Activated CD8-positive, alpha-beta memory T cell treated with anti-CD3 and anti-CD28 coated beads, Interleukin-2, amount 10 ng/mL, durations not matched to agents 7 days and 5 days (primary cell): Measurements from ENCODE around the gene TTBK2. TPM values are rescaled to one million over a fixed set of nuclear protein-coding genes. Genes with fewer than 3 reads are reported as not detected.
A peak's percentile ranks its signal among the peaks of the same experiment; 100 is the strongest.

ENCODE experiments used
- ATAC-seq: fragments of 150-1000 bp; cut with Tn5 transposase; one replicate; pipeline ENCODE4 v1.10.0; 2021; ENCODE audit warnings: moderate library complexity
- CTCF ChIA-PET: fragments of 350-600 bp; sonication (Branson Sonifier 250); formaldehyde crosslinking; loops from one replicate; lab custom pipeline; 2021; ENCODE audit warnings: antibody characterized with exemption; lab: Charles Lee
- DNase-seq: peaks from one replicate; pipeline ENCODE4 v3.0.0-alpha.2; 2020
- H3K27ac Mint-ChIP-seq: one replicate; pipeline ENCODE4 v1.8.0; 2021; ENCODE audit warnings: mild to moderate bottlenecking, mixed read lengths
- H3K27me3 Mint-ChIP-seq: one replicate; pipeline ENCODE4 v1.8.0; 2021; ENCODE audit warnings: mixed read lengths
- H3K36me3 Mint-ChIP-seq: one replicate; pipeline ENCODE4 v1.8.0; 2021; ENCODE audit warnings: mild to moderate bottlenecking, mixed read lengths
- H3K4me1 Mint-ChIP-seq: one replicate; pipeline ENCODE4 v1.8.0; 2021; ENCODE audit warnings: mixed read lengths
- H3K4me3 Mint-ChIP-seq: one replicate; pipeline ENCODE4 v1.8.0; 2021; ENCODE audit warnings: mild to moderate bottlenecking, moderate library complexity, mixed read lengths
- H3K9me3 Mint-ChIP-seq: one replicate; pipeline ENCODE4 v1.8.0; 2022; ENCODE audit warnings: low read depth, mixed read lengths
- total RNA-seq, 2 experiments: library from RNA; stranded (reverse); gene quantifications; one replicate each; pipeline ENCODE4 v1.2.3, GENCODE V29; 2021

TTBK2 gene
- total RNA-seq, 2 experiments from 2014 or later, result 12.9 to 20.0 TPM

- H3K27me3 Mint-ChIP-seq, result no peaks in the 10 kb centered on the region
- H3K36me3 Mint-ChIP-seq, result peaks cover 20% of the 10 kb centered on the region
- H3K27ac Mint-ChIP-seq, result no peak overlapping the region
- ATAC-seq (no peak), DNase-seq (no peak)
- no peak overlapping the region for H3K4me3 Mint-ChIP-seq
- H3K9me3 Mint-ChIP-seq, result no peaks in the 10 kb centered on the region
- CTCF ChIA-PET, result interaction anchor here (0.7 kb wide), 1 partner anchor 113 kb away, joined by 4 read pairs; no protein-coding TSS in a partner anchor
- no peaks in the 10 kb centered on the region for H3K4me1 Mint-ChIP-seq
These were observed 199.6 kb downstream of the TTBK2 start for GRCh38 chr15:42721016-42721415.

GRCh38 chr15:42720071-42720470 is 200.5 kb downstream of the TTBK2 start:
- H3K4me1 Mint-ChIP-seq, result no peaks in the 10 kb centered on the region
- DNase-seq, result no peak
- H3K36me3 Mint-ChIP-seq, result peaks cover 15% of the 10 kb centered on the region
- no peaks in the 10 kb centered on the region for H3K9me3 Mint-ChIP-seq
- no peak for ATAC-seq
- no peak overlapping the region for H3K4me3 Mint-ChIP-seq
- no peak overlapping the region for H3K27ac Mint-ChIP-seq
- no peaks in the 10 kb centered on the region for H3K27me3 Mint-ChIP-seq
- CTCF ChIA-PET, result interaction anchor here (1.3 kb wide), 1 partner anchor 19 kb away, joined by 3 read pairs; no protein-coding TSS in a partner anchor

GRCh38 chr15:42719043-42719442 is 201.5 kb downstream of the TTBK2 start:
- ATAC-seq (no peak), DNase-seq (no peak)
- Mint-ChIP-seq H3K27ac (no peak overlapping the region), H3K9me3 (no peaks in the 10 kb centered on the region), H3K27me3 (no peaks in the 10 kb centered on the region), H3K36me3 (peaks cover 8% of the 10 kb centered on the region), H3K4me1 (no peaks in the 10 kb centered on the region), H3K4me3 (no peak overlapping the region)
- CTCF ChIA-PET, result interaction anchor here (0.9 to 1.3 kb wide), 2 partner anchors 15 to 20 kb away, joined by 3 read pairs; no protein-coding TSS in a partner anchor

- no peak for ATAC-seq
- H3K4me3 Mint-ChIP-seq, result no peak overlapping the region
- peaks cover 6% of the 10 kb centered on the region for H3K36me3 Mint-ChIP-seq
- CTCF ChIA-PET, result interaction anchor here (0.8 kb wide), 1 partner anchor 210 kb away, joined by 3 read pairs; no protein-coding TSS in a partner anchor
- no peaks in the 10 kb centered on the region for H3K4me1 Mint-ChIP-seq
- H3K27ac Mint-ChIP-seq, result no peak overlapping the region
- no peak for DNase-seq
- no peaks in the 10 kb centered on the region for H3K27me3 Mint-ChIP-seq
- no peaks in the 10 kb centered on the region for H3K9me3 Mint-ChIP-seq
These were observed 204.0 kb downstream of the TTBK2 start for GRCh38 chr15:42716626-42717025.

GRCh38 chr15:42716125-42716524 is 204.5 kb downstream of the TTBK2 start:
- Mint-ChIP-seq H3K27me3 (no peaks in the 10 kb centered on the region), H3K4me3 (no peak overlapping the region), H3K9me3 (no peaks in the 10 kb centered on the region), H3K4me1 (no peaks in the 10 kb centered on the region), H3K27ac (no peak overlapping the region), H3K36me3 (peaks cover 6% of the 10 kb centered on the region)
- ATAC-seq (no peak), DNase-seq (no peak)
- CTCF ChIA-PET, result interaction anchor here (0.8 kb wide), 1 partner anchor 211 kb away, joined by 3 read pairs; no protein-coding TSS in a partner anchor

GRCh38 chr15:42712584-42712983 is 208.0 kb downstream of the TTBK2 start:
- no peaks in the 10 kb centered on the region for H3K36me3 Mint-ChIP-seq
- CTCF ChIA-PET, result no interaction called here
- no peak overlapping the region for H3K4me3 Mint-ChIP-seq
- H3K27ac Mint-ChIP-seq, result no peak overlapping the region
- ATAC-seq (no peak), DNase-seq (no peak)
- no peaks in the 10 kb centered on the region for H3K4me1 Mint-ChIP-seq
- no peaks in the 10 kb centered on the region for H3K27me3 Mint-ChIP-seq
- H3K9me3 Mint-ChIP-seq, result no peaks in the 10 kb centered on the region

- no peak for DNase-seq
- no peak for ATAC-seq
- CTCF ChIA-PET, result interaction anchor here (1.1 kb wide), 1 partner anchor 213 kb away, joined by 3 read pairs; no protein-coding TSS in a partner anchor
These were observed 208.8 kb downstream of the TTBK2 start for GRCh38 chr15:42711746-42712145.

GRCh38 chr15:42710662-42711061 is 209.9 kb downstream of the TTBK2 start:
- CTCF ChIA-PET, result interaction anchor here (1.1 kb wide), 1 partner anchor 214 kb away, joined by 3 read pairs; no protein-coding TSS in a partner anchor
- H3K4me3 Mint-ChIP-seq, result no peak overlapping the region
- H3K36me3 Mint-ChIP-seq, result no peaks in the 10 kb centered on the region
- ATAC-seq (no peak), DNase-seq (no peak)
- no peaks in the 10 kb centered on the region for H3K9me3 Mint-ChIP-seq
- H3K27me3 Mint-ChIP-seq, result no peaks in the 10 kb centered on the region
- no peaks in the 10 kb centered on the region for H3K4me1 Mint-ChIP-seq
- H3K27ac Mint-ChIP-seq, result no peak overlapping the region

More at GRCh38 chr15:42711746-42712145, 208.8 kb downstream of the TTBK2 start:
- H3K27ac Mint-ChIP-seq, result no peak overlapping the region
- H3K4me3 Mint-ChIP-seq, result no peak overlapping the region
- no peaks in the 10 kb centered on the region for H3K9me3 Mint-ChIP-seq
- no peaks in the 10 kb centered on the region for H3K36me3 Mint-ChIP-seq
- H3K4me1 Mint-ChIP-seq, result no peaks in the 10 kb centered on the region
- H3K27me3 Mint-ChIP-seq, result no peaks in the 10 kb centered on the region

- H3K4me1 Mint-ChIP-seq, result no peaks in the 10 kb centered on the region
- no peak for ATAC-seq
- CTCF ChIA-PET, result interaction anchor here (1.4 to 5.0 kb wide), 2 partner anchors 219 to 496 kb away, joined by 3 to 27 read pairs; no protein-coding TSS in a partner anchor
- no peaks in the 10 kb centered on the region for H3K27me3 Mint-ChIP-seq
- H3K4me3 Mint-ChIP-seq, result no peak overlapping the region
- no peaks in the 10 kb centered on the region for H3K9me3 Mint-ChIP-seq
- no peak overlapping the region for H3K27ac Mint-ChIP-seq
- no peak for DNase-seq
- no peaks in the 10 kb centered on the region for H3K36me3 Mint-ChIP-seq
These were observed 212.6 kb downstream of the TTBK2 start for GRCh38 chr15:42707873-42708544.

- Mint-ChIP-seq H3K4me3 (no peak overlapping the region), H3K9me3 (no peaks in the 10 kb centered on the region), H3K27ac (no peak overlapping the region), H3K27me3 (no peaks in the 10 kb centered on the region), H3K4me1 (no peaks in the 10 kb centered on the region), H3K36me3 (no peaks in the 10 kb centered on the region)
- ATAC-seq, result no peak
- CTCF ChIA-PET, result interaction anchor here (2.3 to 5.0 kb wide), 2 partner anchors 220 to 497 kb away, joined by 7 to 27 read pairs; no protein-coding TSS in a partner anchor
- DNase-seq, result no peak
These were observed 213.5 kb downstream of the TTBK2 start for GRCh38 chr15:42707068-42707467.

GRCh38 chr15:42705336-42705735 is 215.2 kb downstream of the TTBK2 start:
- H3K4me1 Mint-ChIP-seq, result no peaks in the 10 kb centered on the region
- CTCF ChIA-PET, result interaction anchor here (1.0 to 5.0 kb wide), 6 partner anchors 32 to 580 kb away, joined by 4 to 27 read pairs (median 4); partner anchors contain the start of gene CDAN1
- DNase-seq (no peak), ATAC-seq (no peak)
- no peaks in the 10 kb centered on the region for H3K27me3 Mint-ChIP-seq
- peaks cover 7% of the 10 kb centered on the region for H3K36me3 Mint-ChIP-seq
- H3K9me3 Mint-ChIP-seq, result no peaks in the 10 kb centered on the region
- H3K27ac Mint-ChIP-seq, result no peak overlapping the region
- no peak overlapping the region for H3K4me3 Mint-ChIP-seq

- H3K4me1 Mint-ChIP-seq, result no peaks in the 10 kb centered on the region
- H3K9me3 Mint-ChIP-seq, result no peaks in the 10 kb centered on the region
- ATAC-seq (peak; percentile 96), DNase-seq (peak; percentile 77)
- CTCF ChIA-PET, result interaction anchor here (0.6 to 5.0 kb wide), 13 partner anchors 9 to 581 kb away, joined by 3 to 27 read pairs (median 4); partner anchors contain the start of genes CDAN1 and TTBK2
- H3K4me3 Mint-ChIP-seq, result no peak overlapping the region
- no peak overlapping the region for H3K27ac Mint-ChIP-seq
- H3K36me3 Mint-ChIP-seq, result peaks cover 11% of the 10 kb centered on the region
- no peaks in the 10 kb centered on the region for H3K27me3 Mint-ChIP-seq
These were observed 216.1 kb downstream of the TTBK2 start for GRCh38 chr15:42704492-42704926.

GRCh38 chr15:42696626-42697025 is 224.0 kb downstream of the TTBK2 start:
- CTCF ChIA-PET, result no interaction called here
- H3K4me1 Mint-ChIP-seq, result peaks cover 9% of the 10 kb centered on the region
- no peak overlapping the region for H3K27ac Mint-ChIP-seq
- H3K9me3 Mint-ChIP-seq, result no peaks in the 10 kb centered on the region
- no peaks in the 10 kb centered on the region for H3K27me3 Mint-ChIP-seq
- ATAC-seq, result no peak
- no peak for DNase-seq
- H3K36me3 Mint-ChIP-seq, result peaks cover 17% of the 10 kb centered on the region
- H3K4me3 Mint-ChIP-seq, result no peak overlapping the region
